Spleen (tissue), 10 donors: ENCODE results near the gene ARL6IP1. TPM values are rescaled to one million over a fixed set of nuclear protein-coding genes. Genes with fewer than 3 reads are reported as not detected.

Source experiments
- polyA plus RNA-seq, 3 donors: library from polyadenylated mRNA; stranded (reverse); fragments of 200-250 nt; gene quantifications; one replicate each; pipeline ENCODE4 v1.2.1, GENCODE V29; 2013
- total RNA-seq, 7 donors: library from RNA; depleted of rRNA in 3 of 7; stranded (reverse); fragments of >200 nt in 3 of 7; fragmentation: NEBNext Ultra II Directional in 4 of 7; extraction: Animal tissue kit (Norgen Biotek cat#: 25700) in 4 of 7; gene quantifications; one replicate each; pipeline versions ENCODE4 v1.1.0 to v1.2.1, GENCODE V29; 2016 to 2021
- donor health status: healthy with polysubstance abuse.
- donor health status: DM: no; HTN: no; CAD: no; lungs with moderate emphysema.
- donor health status: DM: no; HTN: no; CAD: no.
- donor health status: Bipolar disorder and iron deficiency.
- donor health status: healthy.
- donor health status: DM: no; HTN: no; CAD: no.
- donor health status: DM: yes; HTN: yes; CAD: no.

Gene ARL6IP1
- total and polyA plus RNA-seq, 10 donors = 36.6 to 245 (median 86.8) TPM

Other genes with a start within 250 kb of the ARL6IP1 start
- 10 to 100 TPM; 29.1 to 84.1 (median 56.0) TPM for gene NOMO2, start 239.5 kb downstream of the ARL6IP1 start, total RNA-seq
- gene NOMO2, start 239.5 kb downstream of the ARL6IP1 start, polyA plus RNA-seq = 10 to 100 TPM; 28.0 to 42.3 (median 34.0) TPM
- gene RPS15A, start 11.2 kb downstream of the ARL6IP1 start, total RNA-seq = 1,000 to 10,000 TPM in 6 of 7 donors, 100 to 1,000 TPM in 1; 942 to 2,534 (median 1,484) TPM
- gene RPS15A, start 11.2 kb downstream of the ARL6IP1 start, polyA plus RNA-seq = 1,000 to 10,000 TPM; 6,782 to 7,824 (median 7,484) TPM
- gene SMG1, start 124.9 kb upstream of the ARL6IP1 start, total RNA-seq = 100 to 1,000 TPM; 104 to 154 (median 117) TPM
- 10 to 100 TPM in 1 of 3 donors, 1 to 10 TPM in 2; 8.4 to 11.5 (median 8.6) TPM for gene SMG1, start 124.9 kb upstream of the ARL6IP1 start, polyA plus RNA-seq
- under 1 TPM; 0.23 to 0.60 (median 0.37) TPM for gene TMC7, start 182.4 kb upstream of the ARL6IP1 start, total RNA-seq
- gene TMC7, start 182.4 kb upstream of the ARL6IP1 start, polyA plus RNA-seq = under 1 TPM; 0.15 to 0.38 (median 0.20) TPM